GM21576 (cell line): ENCODE results near the gene PIEZO1.
A peak's percentile ranks its signal among the peaks of the same experiment; 100 is the strongest.
"Not testable (repeated sequence)": the region's sequence is repeated elsewhere in the genome, so short reads cannot be mapped to it uniquely, and the experiment has no call there.

Experiments
- ATAC-seq: cut with Tn5 transposase; IDR thresholded peaks from one replicate; pipeline ENCODE4 v1.9.1; 2021; ENCODE audit warnings: mild to moderate bottlenecking, moderate library complexity; ENCODE audit not compliant: unreplicated experiment

PIEZO1 gene

GRCh38 chr16:88804552-88805339 lies 19.7 kb upstream of the PIEZO1 start:
- ATAC-seq = no peak

DNA sequence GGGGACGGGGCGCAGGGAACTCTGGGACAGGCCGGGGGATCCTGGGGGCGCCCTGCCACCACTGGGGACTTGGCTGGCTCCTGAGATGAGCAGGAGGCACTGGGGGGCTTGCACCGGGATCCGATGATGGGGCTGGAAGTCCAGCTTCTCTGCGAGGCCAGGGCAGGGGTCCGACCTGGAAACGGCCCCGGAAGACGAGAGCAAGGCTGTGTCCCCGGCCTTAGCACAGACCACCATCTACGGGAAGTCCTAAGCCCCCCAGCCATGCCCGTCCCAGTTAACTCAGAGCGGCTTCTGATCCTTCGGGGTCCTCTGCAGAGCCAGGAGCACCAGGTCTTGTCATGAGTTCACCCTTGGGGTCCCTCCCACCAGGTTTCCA lies 19.1 kb upstream of the PIEZO1 start:
- ATAC-seq = no peak

DNA sequence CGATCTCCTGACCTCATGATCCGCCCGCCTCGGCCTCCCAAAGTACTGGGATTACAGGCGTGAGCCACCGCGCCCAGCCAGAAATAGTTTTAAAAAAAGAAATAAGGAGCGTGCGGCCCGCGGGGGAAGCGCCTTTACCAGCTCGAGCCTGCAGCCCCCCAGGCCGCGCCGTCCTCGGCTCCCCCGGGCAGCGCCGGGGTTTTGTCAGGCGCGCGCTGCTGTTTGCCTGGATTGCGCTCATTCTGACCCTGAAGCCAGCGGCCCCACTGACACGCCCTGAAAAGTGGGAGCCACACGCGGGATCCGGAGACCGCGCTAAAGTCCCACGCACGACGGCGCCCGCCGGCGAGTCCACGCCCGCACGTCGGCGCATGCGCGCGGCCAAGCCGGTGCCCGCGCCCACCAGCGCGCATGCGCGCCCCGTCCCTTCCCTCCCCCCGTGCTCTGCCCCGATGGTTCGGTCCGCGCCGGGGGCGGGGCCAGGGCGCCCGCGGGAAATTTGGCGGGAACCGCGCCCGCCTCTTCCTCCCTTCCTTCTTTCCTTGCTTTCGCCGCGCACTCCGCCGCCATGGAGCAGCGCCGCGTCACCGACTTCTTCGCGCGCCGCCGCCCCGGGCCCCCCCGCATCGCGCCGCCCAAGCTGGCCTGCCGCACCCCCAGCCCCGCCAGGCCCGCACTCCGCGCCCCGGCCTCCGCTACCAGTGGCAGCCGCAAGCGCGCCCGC lies 18.4 kb upstream of the PIEZO1 start, which contains the start of gene CDT1:
CDT1 (plus strand) TSS at position 526 of the 724 bp plus-strand sequence; CDS start at position 569, 43 bp downstream.
- ATAC-seq = peak; percentile 48

DNA sequence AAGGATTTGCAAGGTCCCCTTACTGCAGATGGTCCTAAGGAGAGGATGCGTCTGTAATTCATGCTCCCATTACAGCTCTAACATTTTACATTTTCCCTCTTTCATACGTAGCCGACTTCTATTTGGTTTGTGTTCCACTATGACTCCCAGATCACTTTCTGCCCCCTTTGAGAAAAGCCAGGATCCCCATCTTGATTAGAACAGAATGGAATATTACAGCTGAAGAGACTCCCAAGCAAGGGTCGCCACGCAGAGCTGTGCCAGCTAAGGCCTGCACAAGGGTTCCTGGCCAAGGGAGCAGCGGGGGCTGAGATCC lies 15.2 kb upstream of the PIEZO1 start:
- no peak for ATAC-seq

- ATAC-seq = no peak
Measured at GRCh38 chr16:88799569-88800276, 14.7 kb upstream of the PIEZO1 start.

- ATAC-seq = no peak
Measured at GRCh38 chr16:88798772-88799455, 13.9 kb upstream of the PIEZO1 start.

DNA sequence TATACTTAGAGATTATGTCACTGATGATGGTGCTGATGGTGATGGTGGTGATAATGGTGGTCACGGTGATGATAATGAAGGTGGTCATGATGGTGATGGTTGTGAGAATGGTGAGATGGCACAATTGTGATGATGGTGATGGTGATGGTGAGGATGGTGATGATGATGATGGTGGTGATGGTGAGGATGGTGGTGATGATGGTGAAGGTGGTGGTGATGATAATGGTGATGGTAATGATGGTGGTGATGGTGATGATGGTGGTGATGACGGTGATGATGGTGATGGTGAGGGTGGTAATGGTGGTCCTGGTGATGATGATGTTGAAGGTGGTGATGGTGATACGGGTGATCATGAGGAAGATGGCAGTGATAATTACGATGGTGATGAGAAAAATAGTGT lies 13.1 kb upstream of the PIEZO1 start:
- no peak for ATAC-seq

DNA sequence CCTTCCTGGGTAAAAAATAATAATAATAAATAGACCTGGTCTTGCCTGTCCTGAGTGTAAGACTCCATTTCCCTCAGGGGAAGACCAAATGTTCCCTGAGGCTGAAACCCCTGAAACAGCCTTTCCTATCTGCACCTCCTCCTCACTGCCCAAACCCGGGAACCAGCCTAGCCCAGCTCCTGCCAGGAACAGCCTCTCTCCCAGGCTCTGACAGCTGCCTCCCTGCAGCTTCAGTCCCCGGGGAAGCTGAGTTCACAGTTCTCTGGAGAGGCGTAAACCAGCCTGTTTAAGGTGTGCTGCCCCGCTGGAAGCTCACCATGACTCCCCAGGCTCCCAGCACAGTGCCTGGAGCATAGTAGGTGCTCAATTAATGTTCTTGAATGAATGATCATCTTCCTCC lies 11.3 kb upstream of the PIEZO1 start:
- ATAC-seq = no peak

- no peak for ATAC-seq
Measured at GRCh38 chr16:88793251-88793954, 8.4 kb upstream of the PIEZO1 start.

DNA sequence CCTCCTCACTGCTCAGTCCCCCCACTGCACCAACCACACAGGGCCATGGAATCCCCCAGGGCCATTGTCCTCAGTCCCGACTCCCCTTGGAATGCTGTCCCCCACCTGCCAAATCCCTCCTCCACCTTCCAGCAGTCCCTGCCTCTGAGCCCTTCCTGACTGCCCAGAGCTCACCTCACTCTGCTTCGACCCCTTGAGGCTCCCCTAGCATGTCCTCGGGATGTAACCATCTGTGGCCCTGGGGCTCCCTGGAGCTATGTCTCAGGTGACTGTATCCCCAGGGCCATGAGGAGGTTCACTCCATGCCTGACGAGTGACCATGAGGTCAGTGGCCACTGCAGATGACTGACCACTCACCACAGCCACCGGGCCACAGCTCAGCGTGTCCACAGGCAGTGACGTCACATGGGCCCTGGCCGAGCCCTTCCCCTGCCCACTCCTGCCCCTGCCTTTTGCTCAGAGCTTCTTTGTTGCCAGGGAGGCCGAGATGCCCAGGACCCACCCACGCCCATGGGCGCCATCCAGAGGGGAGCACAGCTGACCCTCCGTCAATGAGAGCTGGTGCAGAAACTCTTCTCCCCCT lies 7.7 kb upstream of the PIEZO1 start:
- ATAC-seq = no peak

DNA sequence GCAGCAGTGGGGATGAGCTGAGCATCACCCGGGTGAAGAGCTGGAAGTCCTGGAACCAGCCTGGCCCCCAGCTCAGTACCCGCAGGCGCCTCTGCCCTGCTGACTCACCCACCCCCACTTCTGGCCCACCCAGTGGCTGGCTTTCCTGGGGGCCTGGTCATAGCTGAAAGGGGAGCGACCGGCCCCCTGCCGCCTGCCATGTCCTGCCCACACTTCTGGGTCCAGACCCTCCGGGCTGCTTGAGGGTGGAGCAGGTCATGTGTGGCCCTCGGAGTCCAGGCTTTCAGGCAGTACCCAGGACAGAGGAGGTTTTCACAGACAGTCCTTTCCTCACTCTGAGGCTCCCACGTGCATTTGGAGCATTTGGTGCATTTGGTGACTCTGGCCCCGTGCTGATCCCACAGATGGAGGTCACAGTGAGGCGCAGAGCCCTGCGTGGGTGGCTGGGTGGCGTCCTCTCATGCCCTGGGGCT lies 7.1 kb upstream of the PIEZO1 start:
- no peak for ATAC-seq

DNA sequence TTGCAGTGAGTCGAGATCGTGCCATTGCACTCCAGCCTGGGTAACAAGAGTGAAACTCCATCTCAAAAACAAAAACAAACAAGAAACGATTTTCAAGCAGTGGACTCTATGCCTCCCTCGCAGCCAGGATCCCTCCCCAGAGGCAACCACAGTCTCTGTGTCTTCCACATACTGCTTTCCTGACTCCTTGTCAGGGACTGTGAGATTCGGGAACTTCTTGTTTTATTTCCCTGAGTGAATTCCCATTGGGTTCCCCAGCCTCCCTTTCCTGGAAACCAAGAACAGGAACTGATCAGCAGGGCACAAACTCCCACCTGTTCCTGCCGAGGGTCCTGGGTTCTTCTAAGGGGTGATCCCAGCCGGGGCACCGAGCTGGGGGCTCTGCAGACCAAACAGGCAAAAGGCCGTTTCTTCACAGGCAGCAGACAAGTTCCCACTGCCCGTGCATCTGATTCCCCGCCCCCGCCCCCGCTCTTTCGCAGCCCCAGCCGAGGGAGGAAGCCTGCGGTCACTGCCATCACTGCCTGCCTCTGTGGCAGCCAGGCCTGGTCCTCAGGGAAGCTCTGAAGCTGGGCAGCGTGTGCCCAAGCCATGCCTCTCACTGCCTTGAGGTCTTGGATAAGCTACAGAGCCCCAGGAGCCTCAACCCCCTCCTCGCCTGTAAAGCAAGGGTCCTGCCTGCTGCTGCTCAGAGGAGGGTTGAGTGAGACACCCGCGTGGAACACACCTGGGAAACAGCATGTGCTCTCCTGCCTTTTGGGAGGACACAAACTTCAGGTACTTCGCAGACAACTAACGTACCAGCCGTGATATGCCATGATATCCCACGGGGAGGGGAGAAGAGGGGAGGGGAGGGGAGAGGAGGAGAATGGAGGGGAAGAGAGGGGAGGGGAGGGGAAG lies 5.5 kb upstream of the PIEZO1 start:
- ATAC-seq = no peak

GRCh38 chr16:88789594-88789993 lies 4.6 kb upstream of the PIEZO1 start:
- ATAC-seq = no peak

GRCh38 chr16:88788749-88789148 lies 3.7 kb upstream of the PIEZO1 start:
- ATAC-seq = not testable (repeated sequence)

- no peak for ATAC-seq
Measured at GRCh38 chr16:88787579-88788314, 2.7 kb upstream of the PIEZO1 start.

- no peak for ATAC-seq
Measured at GRCh38 chr16:88784856-88785105, 239 bp downstream of the PIEZO1 start.

GRCh38 chr16:88784074-88784855 lies 755 bp downstream of the PIEZO1 start:
- ATAC-seq = no peak
